Osteocyte (in vitro differentiated cells): ENCODE data around the gene SLC39A11. TPM values are rescaled to one million over a fixed set of nuclear protein-coding genes. Genes with fewer than 3 reads are reported as not detected.

Experiments
- DNase-seq: peaks from one replicate; pipeline ENCODE4 v3.0.0; 2021; ENCODE audit warnings: mixed read lengths; ENCODE audit not compliant: unreplicated experiment; ENCODE audit errors: extremely low spot score
- H3K27ac Mint-ChIP-seq: one replicate; pipeline ENCODE4 v1.8.0; 2021; ENCODE audit warnings: mild to moderate bottlenecking, mixed read lengths; ENCODE audit not compliant: unreplicated experiment
- H3K27me3 Mint-ChIP-seq: one replicate; pipeline ENCODE4 v1.8.0; 2021; ENCODE audit warnings: mixed read lengths; ENCODE audit not compliant: unreplicated experiment
- H3K36me3 Mint-ChIP-seq: one replicate; pipeline ENCODE4 v1.8.0; 2021; ENCODE audit warnings: mixed read lengths; ENCODE audit not compliant: unreplicated experiment
- H3K4me1 Mint-ChIP-seq: one replicate; pipeline ENCODE4 v1.8.0; 2021; ENCODE audit warnings: mixed read lengths; ENCODE audit not compliant: unreplicated experiment
- H3K4me3 Mint-ChIP-seq: one replicate; pipeline ENCODE4 v1.8.0; 2021; ENCODE audit warnings: mild to moderate bottlenecking, moderate library complexity, mixed read lengths; ENCODE audit not compliant: unreplicated experiment
- H3K9me3 Mint-ChIP-seq: one replicate; pipeline ENCODE4 v1.8.0; 2021; ENCODE audit warnings: mixed read lengths; ENCODE audit not compliant: unreplicated experiment
- total RNA-seq: library from RNA; stranded (reverse); gene quantifications from 2 replicates; pipeline ENCODE4 v1.2.1, GENCODE V29; 2021
- TF ChIP-seq, protein P1 (sequence below): fragments of 200-600 bp; sonication (generic); IDR thresholded peaks from 2 replicates; pipeline ENCODE4 v1.5.0; 2021; ENCODE audit warnings: antibody characterized with exemption, mild to moderate bottlenecking, moderate library complexity

Gene SLC39A11
- total RNA-seq, 1 donor from 2014 or later: 50.2 TPM

DNA sequence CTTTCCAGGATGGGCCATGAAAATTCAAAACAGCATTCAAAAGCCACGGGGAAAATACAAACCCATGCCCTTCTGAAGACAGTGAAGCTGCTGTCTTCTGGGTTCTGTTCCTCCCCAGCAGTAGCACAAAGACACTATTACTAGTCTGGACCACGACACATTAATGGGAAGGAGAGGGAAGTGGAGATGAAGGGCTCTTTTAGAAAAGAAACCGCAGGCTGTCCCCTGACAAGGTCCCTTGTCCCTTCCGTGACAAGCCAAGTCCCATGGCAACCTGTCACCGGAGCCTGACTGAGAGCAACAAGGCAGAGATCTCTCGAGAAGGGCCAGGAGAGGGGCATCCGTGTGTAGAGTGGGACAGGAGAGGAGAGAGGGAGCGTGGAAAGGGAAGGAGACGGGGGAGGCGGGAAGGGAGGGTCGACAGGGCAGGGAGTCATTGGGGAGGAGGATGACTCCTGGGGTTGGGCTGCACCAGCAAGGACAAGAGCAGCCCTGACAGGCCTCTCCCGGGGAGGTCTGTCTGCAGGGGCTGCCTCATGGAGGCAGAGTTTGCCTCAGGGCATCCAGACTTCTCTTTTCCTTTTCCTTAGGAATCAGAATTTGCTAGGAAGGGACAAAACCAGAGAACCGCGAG, 436.2 kb downstream of the SLC39A11 start:
- DNase-seq: no peak
- no peaks in the 10 kb centered on the region for H3K27me3 Mint-ChIP-seq
- H3K4me1 Mint-ChIP-seq: peaks cover 13% of the 10 kb centered on the region
- H3K36me3 Mint-ChIP-seq: no peaks in the 10 kb centered on the region
- H3K4me3 Mint-ChIP-seq: no peak overlapping the region
- H3K9me3 Mint-ChIP-seq: no peaks in the 10 kb centered on the region
- TF ChIP-seq, protein P1, sequence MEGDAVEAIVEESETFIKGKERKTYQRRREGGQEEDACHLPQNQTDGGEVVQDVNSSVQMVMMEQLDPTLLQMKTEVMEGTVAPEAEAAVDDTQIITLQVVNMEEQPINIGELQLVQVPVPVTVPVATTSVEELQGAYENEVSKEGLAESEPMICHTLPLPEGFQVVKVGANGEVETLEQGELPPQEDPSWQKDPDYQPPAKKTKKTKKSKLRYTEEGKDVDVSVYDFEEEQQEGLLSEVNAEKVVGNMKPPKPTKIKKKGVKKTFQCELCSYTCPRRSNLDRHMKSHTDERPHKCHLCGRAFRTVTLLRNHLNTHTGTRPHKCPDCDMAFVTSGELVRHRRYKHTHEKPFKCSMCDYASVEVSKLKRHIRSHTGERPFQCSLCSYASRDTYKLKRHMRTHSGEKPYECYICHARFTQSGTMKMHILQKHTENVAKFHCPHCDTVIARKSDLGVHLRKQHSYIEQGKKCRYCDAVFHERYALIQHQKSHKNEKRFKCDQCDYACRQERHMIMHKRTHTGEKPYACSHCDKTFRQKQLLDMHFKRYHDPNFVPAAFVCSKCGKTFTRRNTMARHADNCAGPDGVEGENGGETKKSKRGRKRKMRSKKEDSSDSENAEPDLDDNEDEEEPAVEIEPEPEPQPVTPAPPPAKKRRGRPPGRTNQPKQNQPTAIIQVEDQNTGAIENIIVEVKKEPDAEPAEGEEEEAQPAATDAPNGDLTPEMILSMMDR: no peak
- no peak overlapping the region for H3K27ac Mint-ChIP-seq

DNA sequence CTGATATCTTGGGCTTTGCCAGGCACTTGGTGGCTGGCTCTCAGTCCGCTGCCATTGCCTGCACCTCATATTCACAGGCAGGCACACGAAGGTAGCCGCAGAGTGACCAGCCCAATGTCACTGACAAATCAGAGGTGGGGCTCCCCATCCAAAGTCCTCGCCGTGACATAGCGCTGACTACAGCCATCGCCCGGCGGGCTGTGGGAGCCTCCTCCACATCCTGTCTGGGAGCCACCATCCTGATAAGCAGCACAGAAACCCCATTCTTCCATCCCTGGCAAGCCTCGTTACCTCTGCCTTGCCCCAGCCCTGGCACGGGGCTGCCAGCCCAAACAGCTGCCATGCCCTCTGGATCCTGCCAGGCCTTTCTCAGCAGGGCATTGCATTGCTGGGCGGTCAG, 437.8 kb downstream of the SLC39A11 start:
- Mint-ChIP-seq H3K36me3 (no peaks in the 10 kb centered on the region), H3K4me3 (no peak overlapping the region), H3K9me3 (no peaks in the 10 kb centered on the region), H3K4me1 (peaks cover 13% of the 10 kb centered on the region), H3K27ac (no peak overlapping the region), H3K27me3 (no peaks in the 10 kb centered on the region)
- TF ChIP-seq, protein P1: no peak
- no peak for DNase-seq

DNA sequence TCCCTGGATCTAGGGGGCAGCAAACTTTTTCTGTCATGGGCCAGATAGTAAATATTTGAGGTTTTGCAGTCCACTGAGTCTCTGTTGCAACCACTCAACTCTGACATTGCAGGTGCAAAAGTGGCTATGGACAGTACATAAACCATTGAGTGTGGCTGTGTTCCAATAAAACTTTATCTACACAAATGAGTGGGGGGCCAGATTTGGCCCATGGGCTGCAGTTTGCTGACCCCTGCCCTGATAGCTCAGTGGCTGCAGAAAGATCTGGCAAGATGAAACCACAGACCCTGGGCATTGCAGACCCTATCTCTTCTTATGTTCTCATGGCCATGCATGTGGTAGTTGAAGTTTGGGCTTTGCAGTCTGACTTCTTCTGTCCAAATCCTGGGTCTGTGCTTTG, 440.5 kb downstream of the SLC39A11 start:
- Mint-ChIP-seq H3K4me1 (peaks cover 11% of the 10 kb centered on the region), H3K9me3 (no peaks in the 10 kb centered on the region), H3K4me3 (no peak overlapping the region), H3K27ac (no peak overlapping the region), H3K27me3 (no peaks in the 10 kb centered on the region), H3K36me3 (peaks cover 10% of the 10 kb centered on the region)
- TF ChIP-seq, protein P1: no peak
- no peak for DNase-seq

DNA sequence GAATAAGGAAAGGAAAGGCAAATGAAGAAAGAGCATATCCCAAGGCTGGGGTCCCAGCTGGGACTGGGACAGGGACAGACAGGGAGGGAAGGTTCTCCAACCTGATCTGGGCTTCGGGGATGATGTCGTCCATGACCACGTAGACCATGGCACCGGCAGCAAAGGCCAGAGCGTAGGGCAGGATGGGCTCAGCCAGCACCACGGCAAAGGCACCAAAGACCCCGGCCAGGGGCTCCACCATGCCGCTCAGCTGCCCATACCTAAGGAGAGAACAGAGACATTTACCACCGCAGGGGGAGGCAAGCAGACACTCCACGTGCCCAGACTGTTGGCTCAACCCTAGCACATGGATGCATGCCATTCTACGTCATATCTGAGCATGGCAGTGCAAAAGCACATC, 443.8 kb downstream of the SLC39A11 start:
- no peaks in the 10 kb centered on the region for H3K9me3 Mint-ChIP-seq
- DNase-seq: no peak
- no peak overlapping the region for H3K27ac Mint-ChIP-seq
- peaks cover 22% of the 10 kb centered on the region for H3K36me3 Mint-ChIP-seq
- H3K27me3 Mint-ChIP-seq: no peaks in the 10 kb centered on the region
- H3K4me3 Mint-ChIP-seq: no peak overlapping the region
- TF ChIP-seq, protein P1: no peak
- no peaks in the 10 kb centered on the region for H3K4me1 Mint-ChIP-seq

DNA sequence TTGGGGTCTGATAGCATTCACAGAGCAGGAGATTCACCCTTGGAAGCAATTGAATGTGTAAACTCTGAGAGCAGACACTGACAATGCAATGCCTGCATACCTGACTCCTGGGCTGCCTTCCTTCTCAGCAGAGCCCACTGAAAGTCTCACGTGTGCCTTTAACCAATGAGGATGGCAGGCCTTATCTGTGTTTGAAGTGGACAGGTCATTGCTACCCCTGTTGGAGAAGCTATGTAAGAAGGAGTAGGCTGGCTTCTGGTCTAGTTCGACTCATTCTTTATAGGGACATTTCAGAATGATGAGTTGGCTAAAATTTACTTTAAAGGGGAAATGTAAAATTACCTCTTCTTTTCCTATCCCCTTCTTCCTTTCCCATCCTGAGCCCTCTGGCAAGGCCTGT, 446.3 kb downstream of the SLC39A11 start:
- Mint-ChIP-seq H3K36me3 (peaks cover 24% of the 10 kb centered on the region), H3K4me1 (no peaks in the 10 kb centered on the region), H3K27ac (no peak overlapping the region), H3K9me3 (no peaks in the 10 kb centered on the region), H3K4me3 (no peak overlapping the region), H3K27me3 (no peaks in the 10 kb centered on the region)
- TF ChIP-seq, protein P1: no peak
- DNase-seq: no peak
